Lung (tissue), 12 donors: ENCODE data around the gene DSTN. TPM values are rescaled to one million over a fixed set of nuclear protein-coding genes. Genes with fewer than 3 reads are reported as not detected.

ENCODE experiments used
- ATAC-seq: fragments of 200-7000 bp; cut with Tn5 transposase; one replicate; pipeline ENCODE4 v1.9.1; 2020; ENCODE audit warnings: moderate number of reproducible peaks; ENCODE audit not compliant: insufficient read depth, low FRiP score
- DNase-seq, 3 donors: peaks; one replicate each; pipeline ENCODE4 v3.0.0-alpha.2; 2013 to 2017
- H3K27ac ChIP-seq, 2 donors: one replicate each; pipeline ENCODE4 v1.5.1; 2013; ENCODE audit warnings: mild to moderate bottlenecking in 2 of 2, moderate library complexity in 2 of 2, control low read depth in 1 of 2, inconsistent platforms in 1 of 2, low read depth in 1 of 2, low read length in 1 of 2
- H3K27me3 ChIP-seq, 3 donors: one replicate each; pipeline ENCODE4 v1.5.1; 2013; ENCODE audit warnings: low read length in 2 of 3; ENCODE audit not compliant: control insufficient read depth in 3 of 3, insufficient read depth in 3 of 3
- H3K36me3 ChIP-seq, 4 donors: one replicate each; pipeline ENCODE4 v1.5.1; 2013; ENCODE audit warnings: low read length in 4 of 4, mild to moderate bottlenecking in 1 of 4, moderate library complexity in 1 of 4; ENCODE audit not compliant: control insufficient read depth in 4 of 4, insufficient read depth in 4 of 4
- H3K4me1 ChIP-seq, 5 donors: one replicate each; pipeline ENCODE4 v1.5.1; 2013; ENCODE audit warnings: low read length in 5 of 5, mild to moderate bottlenecking in 2 of 5, moderate library complexity in 1 of 5; ENCODE audit not compliant: control insufficient read depth in 5 of 5, insufficient read depth in 5 of 5
- H3K4me3 ChIP-seq: one replicate; pipeline ENCODE4 v1.5.1; 2013; ENCODE audit warnings: mild to moderate bottlenecking, control low read depth, moderate library complexity
- H3K9ac ChIP-seq, 2 donors: one replicate each; pipeline ENCODE4 v1.5.1; 2013; ENCODE audit warnings: low read length in 2 of 2, control low read depth in 1 of 2; ENCODE audit not compliant: insufficient read depth in 1 of 2
- H3K9me3 ChIP-seq, 4 donors: one replicate each; pipeline ENCODE4 v1.5.1; 2013; ENCODE audit warnings: low read length in 3 of 4, mild to moderate bottlenecking in 1 of 4, moderate library complexity in 1 of 4; ENCODE audit not compliant: control insufficient read depth in 4 of 4, insufficient read depth in 3 of 4
- CTCF ChIP-seq: IDR thresholded peaks from 2 replicates; pipeline ENCODE4 v1.5.1; 2012; ENCODE audit warnings: mild to moderate bottlenecking; ENCODE audit errors: control extremely low read depth, extremely low read depth
- WGBS, 2 donors: extraction: QIAGEN DNeasy Blood & Tissue Kit; methylation state at CpG; one replicate each; pipeline ENCODE4 v1.1.7; 2013; 5-methylcytosine and 5-hydroxymethylcytosine counted together
- polyA plus RNA-seq, 2 donors: library from polyadenylated mRNA; stranded (reverse); fragments of 200-250 nt; gene quantifications; one replicate each; pipeline ENCODE4 v1.2.1, GENCODE V29; 2013
- total RNA-seq, 2 donors: library from RNA; depleted of rRNA in 1 of 2; stranded (reverse); fragments of >200 nt in 1 of 2; gene quantifications; one replicate each; pipeline ENCODE4 v1.2.1, GENCODE V29; 2014 to 2021
- donor health status: control.
- donor health status: control.
- donor health status: Bipolar disorder and iron deficiency.
- donor health status: healthy.
- donor health status: DM: yes; HTN: yes; CAD: no.

DSTN gene
- total and polyA plus RNA-seq, 4 donors: 313 to 532 (median 380) TPM

- no peaks in the 10 kb centered on the region for H3K27me3 ChIP-seq
- no peak for ATAC-seq
- no peak for DNase-seq
- no peak overlapping the region for H3K9ac ChIP-seq
- no peak overlapping the region for H3K4me3 ChIP-seq
- 87 to 90% methylated on average over 3 of the region's 3 CpGs for WGBS, 2 donors
- peaks cover 14 to 23% (median 17%) of the 10 kb centered on the region in 4 donors for H3K36me3 ChIP-seq
- peaks cover 0 to 16% (median 0%) of the 10 kb centered on the region in 5 donors for H3K4me1 ChIP-seq
- H3K9me3 ChIP-seq: no peaks in the 10 kb centered on the region
- TF ChIP-seq CTCF: no peak
- peak overlapping the region in 1 of 2 donors; percentile 10 for H3K27ac ChIP-seq
These were observed 39.0 kb downstream of the DSTN start for GRCh38 chr20:17608701-17609497.

GRCh38 chr20:17609811-17610377 is 40.0 kb downstream of the DSTN start:
- WGBS, 2 donors: 67 to 70% methylated on average over 8 of the region's 8 CpGs
- Histone ChIP-seq H3K4me3 (no peak overlapping the region), H3K36me3 (peaks cover 16 to 23% (median 20%) of the 10 kb centered on the region in 4 donors), H3K27ac (peak overlapping the region in 1 of 2 donors; percentile 64), H3K4me1 (peaks cover 0 to 20% (median 5%) of the 10 kb centered on the region in 5 donors), H3K9ac (no peak overlapping the region), H3K9me3 (no peaks in the 10 kb centered on the region), H3K27me3 (no peaks in the 10 kb centered on the region)
- no peak for DNase-seq
- ATAC-seq: no peak
- TF ChIP-seq CTCF: no peak

GRCh38 chr20:17610566-17611289 is 40.9 kb downstream of the DSTN start:
- no peak overlapping the region for H3K9ac ChIP-seq
- H3K4me1 ChIP-seq: peaks cover 0 to 22% (median 5%) of the 10 kb centered on the region in 5 donors
- ATAC-seq (no peak), DNase-seq (no peak)
- 55 to 65% methylated on average over 18 to 19 of the region's 19 CpGs for WGBS, 2 donors
- H3K36me3 ChIP-seq: peaks cover 10 to 26% (median 14%) of the 10 kb centered on the region in 4 donors
- H3K4me3 ChIP-seq: no peak overlapping the region
- H3K9me3 ChIP-seq: no peaks in the 10 kb centered on the region
- H3K27ac ChIP-seq: peak overlapping the region in 1 of 2 donors; percentile 81
- H3K27me3 ChIP-seq: no peaks in the 10 kb centered on the region
- no peak for TF ChIP-seq CTCF
